ENCODE results near the gene BPIFA3.

Gene BPIFA3

GRCh38 chr20:33224399-33224798 is 7.2 kb downstream of the BPIFA3 start:
- no peak for DNase-seq (ENCODE audit: low spot score)

- no peak for DNase-seq (ENCODE audit: low spot score)
Measured at GRCh38 chr20:33229843-33230242, 12.7 kb downstream of the BPIFA3 start.

DNA sequence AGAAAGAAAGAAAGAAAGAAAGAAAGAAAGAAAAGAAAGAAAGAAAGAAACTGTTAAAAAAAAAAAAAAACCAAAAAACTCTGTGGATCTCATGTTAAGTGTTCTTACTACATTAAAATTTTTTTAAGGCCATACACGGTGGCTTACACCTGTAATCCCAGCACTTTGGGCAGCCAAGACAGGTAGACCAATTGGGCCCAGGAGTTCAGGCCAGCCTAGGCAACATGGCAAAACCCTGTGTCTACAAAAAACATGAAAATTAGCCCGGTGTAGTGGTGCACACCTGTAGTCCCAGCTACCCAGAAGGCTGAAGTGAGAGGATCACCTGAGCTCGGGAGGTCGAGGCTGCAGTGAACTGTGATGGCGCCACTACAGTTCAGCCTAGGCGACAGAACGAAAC is 14.1 kb downstream of the BPIFA3 start:
- no peak for DNase-seq (ENCODE audit: low spot score)

GRCh38 chr20:33232486-33233072 is 15.4 kb downstream of the BPIFA3 start:
- no peak for DNase-seq (ENCODE audit: low spot score)

- DNase-seq (ENCODE audit: low spot score): no peak
Measured at GRCh38 chr20:33233129-33233774, 16.1 kb downstream of the BPIFA3 start.

GRCh38 chr20:33234050-33234449 is 16.9 kb downstream of the BPIFA3 start:
- DNase-seq (ENCODE audit: low spot score): no peak

DNA sequence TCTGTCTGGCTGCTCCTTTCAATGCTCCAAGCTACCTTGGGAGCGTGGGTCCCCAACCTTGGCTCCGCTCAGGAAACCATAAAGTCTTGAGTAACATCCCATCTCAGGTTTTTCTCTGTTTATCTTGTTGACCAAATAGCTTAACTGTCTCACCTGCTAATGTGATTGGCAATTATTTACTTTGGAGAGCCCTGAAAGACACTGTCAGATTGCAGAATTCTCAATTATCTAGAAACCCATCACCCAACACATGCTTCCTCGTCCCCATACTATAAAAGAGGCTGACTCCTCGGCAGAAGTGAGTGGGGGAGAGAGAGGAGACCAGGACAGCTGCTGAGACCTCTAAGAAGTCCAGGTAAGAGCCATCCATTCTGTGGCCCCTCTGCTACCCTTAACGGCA is 18.5 kb downstream of the BPIFA3 start, which contains the start of gene BPIFA1:
Gene BPIFA1 (plus strand): TSS at position 301 of the 400 bp plus-strand sequence. CDS start 1,716 bp downstream, outside the sequence.
- no peak for DNase-seq (ENCODE audit: low spot score)

GRCh38 chr20:33236351-33236750 is 19.2 kb downstream of the BPIFA3 start:
- DNase-seq (ENCODE audit: low spot score): no peak

DNA sequence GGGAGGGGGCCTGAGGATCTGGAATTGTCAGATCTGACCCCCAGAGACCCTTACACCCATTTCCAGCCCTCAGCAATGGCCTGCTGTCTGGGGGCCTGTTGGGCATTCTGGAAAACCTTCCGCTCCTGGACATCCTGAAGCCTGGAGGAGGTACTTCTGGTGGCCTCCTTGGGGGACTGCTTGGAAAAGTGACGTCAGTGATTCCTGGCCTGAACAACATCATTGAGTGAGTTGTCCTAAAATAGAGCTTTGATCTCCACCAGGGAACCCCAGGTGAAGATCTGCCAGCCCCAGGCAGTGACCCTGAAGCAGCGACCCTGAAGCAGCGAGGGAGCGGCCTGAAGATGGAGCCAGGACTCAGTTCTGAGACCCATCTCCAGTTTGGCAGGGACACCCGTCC is 20.8 kb downstream of the BPIFA3 start:
- DNase-seq (ENCODE audit: low spot score): no peak

- no peak for DNase-seq (ENCODE audit: low spot score)
Measured at GRCh38 chr20:33239418-33239817, 22.3 kb downstream of the BPIFA3 start.

DNA sequence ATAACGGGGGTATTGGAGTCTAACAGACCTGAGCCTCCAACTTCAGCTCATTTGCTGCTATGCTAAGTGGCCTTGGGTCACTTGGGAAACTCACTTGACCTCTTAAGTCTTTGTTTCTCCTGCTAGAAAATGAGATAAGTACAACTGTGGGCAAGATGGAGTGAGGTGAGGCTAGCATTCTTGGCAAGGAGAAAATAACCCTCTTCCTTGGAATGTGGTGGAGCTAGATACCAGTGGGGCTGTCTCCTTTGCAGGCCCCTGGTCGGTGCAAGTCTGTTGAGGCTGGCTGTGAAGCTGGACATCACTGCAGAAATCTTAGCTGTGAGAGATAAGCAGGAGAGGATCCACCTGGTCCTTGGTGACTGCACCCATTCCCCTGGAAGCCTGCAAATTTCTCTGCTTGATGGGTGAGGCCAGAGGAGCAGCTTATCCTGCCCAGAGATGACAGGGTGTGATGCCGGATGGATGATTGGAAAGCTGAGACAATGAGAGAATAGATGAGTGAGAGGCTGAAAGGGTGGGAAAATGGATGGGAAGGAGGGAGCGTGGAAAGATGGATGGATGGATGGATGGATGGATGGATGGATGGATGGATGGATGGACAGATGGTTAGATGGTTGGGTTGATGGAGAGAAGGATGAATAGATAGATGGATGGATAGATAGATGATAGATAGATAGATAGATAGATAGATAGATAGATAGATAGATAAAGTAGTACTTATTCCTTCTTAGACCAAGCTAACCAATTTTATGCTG is 23.0 kb downstream of the BPIFA3 start:
- DNase-seq (ENCODE audit: low spot score): no peak

GRCh38 chr20:33240923-33241322 is 23.8 kb downstream of the BPIFA3 start:
- DNase-seq (ENCODE audit: low spot score): no peak

GRCh38 chr20:33242319-33243100 is 25.4 kb downstream of the BPIFA3 start:
- DNase-seq (ENCODE audit: low spot score): no peak

GRCh38 chr20:33246077-33246476 is 28.9 kb downstream of the BPIFA3 start:
- DNase-seq (ENCODE audit: low spot score): no peak

DNA sequence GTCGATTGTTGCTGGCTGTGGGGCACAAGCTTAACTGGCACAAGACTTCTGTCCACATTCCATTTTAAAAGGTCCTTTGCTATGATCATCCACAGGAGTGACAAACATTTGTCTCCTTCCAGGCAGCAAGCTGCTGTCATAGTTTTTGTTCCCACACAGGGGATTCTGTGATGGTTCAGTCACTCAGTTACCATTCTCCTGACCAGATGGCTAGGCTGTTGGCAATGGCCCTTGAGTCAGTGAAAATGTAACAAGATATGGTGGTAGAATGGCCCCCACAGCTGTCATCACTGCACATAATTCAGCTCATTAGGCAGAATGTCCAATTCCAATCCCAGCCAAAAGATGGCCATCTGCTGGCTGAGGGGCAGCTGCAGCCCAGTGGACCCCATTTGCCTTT is 32.3 kb downstream of the BPIFA3 start:
- no peak for DNase-seq (ENCODE audit: low spot score)

GRCh38 chr20:33250666-33251065 is 33.5 kb downstream of the BPIFA3 start:
- DNase-seq (ENCODE audit: low spot score): no peak

GRCh38 chr20:33251496-33251895 is 34.3 kb downstream of the BPIFA3 start:
- no peak for DNase-seq (ENCODE audit: low spot score)

DNA sequence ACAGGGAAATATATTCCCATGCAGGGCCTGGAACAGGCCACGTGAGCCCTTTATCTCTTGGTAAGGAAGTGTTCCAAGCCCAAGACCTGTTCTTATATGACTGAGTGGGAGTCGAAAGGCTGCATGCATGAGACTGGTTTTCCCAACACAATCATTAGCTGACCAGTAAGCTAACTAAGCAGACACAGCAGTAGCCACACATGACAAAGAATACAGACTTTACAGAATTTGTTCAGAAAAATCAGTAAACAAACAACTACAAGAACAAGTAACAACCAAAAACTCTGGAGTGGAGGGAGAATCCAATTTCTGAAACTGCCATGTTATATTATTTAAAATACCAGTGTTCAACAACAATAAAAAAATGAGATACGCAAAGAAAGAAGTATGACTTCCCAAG is 35.3 kb downstream of the BPIFA3 start:
- DNase-seq (ENCODE audit: low spot score): no peak

DNA sequence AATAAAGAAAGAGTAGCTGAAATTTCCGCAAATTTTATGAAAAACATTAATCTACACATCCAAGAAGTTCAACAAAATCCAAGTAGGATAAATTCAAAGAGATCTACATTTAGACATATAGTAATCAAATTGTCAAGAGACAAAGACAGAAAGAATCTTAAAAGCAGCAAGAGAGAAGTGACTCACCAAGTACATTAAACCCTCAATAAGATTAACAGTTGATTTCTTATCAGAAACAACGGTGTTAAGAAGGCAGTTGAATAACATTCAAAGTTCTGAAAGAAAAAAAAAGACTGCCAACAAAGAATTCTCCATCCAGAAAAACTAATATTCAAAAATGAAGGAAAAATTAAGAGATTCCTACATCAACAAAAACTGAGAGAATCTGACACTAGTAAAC is 37.9 kb downstream of the BPIFA3 start:
- no peak for DNase-seq (ENCODE audit: low spot score)

GRCh38 chr20:33257237-33257636 is 40.1 kb downstream of the BPIFA3 start:
- DNase-seq (ENCODE audit: low spot score): no peak

DNA sequence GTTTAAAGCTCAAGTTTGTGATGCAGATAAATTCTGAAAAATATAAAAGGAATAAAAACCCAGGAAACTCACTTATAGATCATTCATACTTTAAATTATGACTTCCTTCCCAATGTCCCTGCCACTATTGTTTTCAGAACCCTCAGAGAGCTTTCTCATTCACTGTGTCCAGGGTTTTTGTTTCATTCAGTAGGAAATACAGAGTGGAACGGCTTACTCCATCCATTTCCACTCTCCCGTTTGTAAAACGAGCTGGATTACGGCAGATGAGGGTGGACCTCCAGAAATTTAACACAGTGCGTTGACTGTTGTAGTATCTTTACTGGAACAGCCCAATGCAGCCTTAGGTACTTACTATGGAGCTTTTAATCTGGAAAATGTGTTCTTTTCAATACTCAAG is 42.2 kb downstream of the BPIFA3 start:
- DNase-seq (ENCODE audit: low spot score): no peak

DNA sequence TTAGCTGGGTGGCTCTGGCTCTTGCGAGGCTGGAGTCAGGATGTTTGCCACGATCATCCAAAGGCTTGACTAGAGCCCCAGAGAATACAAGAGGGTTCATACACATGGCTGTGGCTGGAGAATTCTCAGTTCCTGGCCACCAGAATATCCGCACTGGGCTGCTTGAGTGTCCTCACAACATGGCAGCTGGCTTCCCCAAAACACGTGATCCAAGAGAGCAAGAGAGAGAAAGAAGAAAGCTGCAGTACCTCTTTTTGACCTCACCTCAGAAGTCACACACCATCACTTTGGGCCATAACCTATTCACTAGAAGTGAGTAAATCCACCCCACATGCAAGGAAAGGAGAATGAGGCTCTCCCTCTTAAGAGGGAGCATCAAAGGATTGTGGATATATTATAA is 44.3 kb downstream of the BPIFA3 start:
- DNase-seq (ENCODE audit: low spot score): no peak

DNA sequence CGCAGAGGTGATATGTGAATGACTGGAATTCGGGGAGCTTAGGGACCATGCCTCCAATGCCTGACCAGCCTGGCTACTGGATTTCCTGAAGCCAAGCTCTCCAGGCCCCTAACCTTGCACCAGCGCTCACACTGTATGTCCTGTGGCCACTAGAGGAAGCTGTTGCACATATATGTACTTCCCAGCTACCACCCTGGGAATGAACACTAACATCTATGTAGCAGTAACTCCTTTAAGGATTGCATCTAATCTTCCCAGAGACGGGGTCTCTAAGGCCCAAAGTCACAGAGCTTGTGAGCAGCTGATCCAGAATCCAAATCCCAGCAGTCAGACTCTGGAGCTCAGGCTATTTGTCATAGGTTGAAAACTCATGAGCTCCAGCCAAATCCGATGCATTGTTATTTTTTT is 45.5 kb downstream of the BPIFA3 start:
- DNase-seq (ENCODE audit: low spot score): peak; percentile 79

All from SW480 (cell line).